Trophoblast cell (in vitro differentiated cells and primary cell): ENCODE data around the gene TCHHL1. TPM values are rescaled to one million over a fixed set of nuclear protein-coding genes. Genes with fewer than 3 reads are reported as not detected.

Source experiments
- DNase-seq, 2 donors: peaks; one replicate each; pipeline ENCODE4 v3.0.0-alpha.2; 2016
- H2AFZ ChIP-seq: 2 replicates; pipeline ENCODE4 v1.6.1; 2013; ENCODE audit warnings: low read length, moderate library complexity, mild to moderate bottlenecking; ENCODE audit not compliant: insufficient read depth, poor library complexity
- H2AK5ac ChIP-seq: 2 replicates; pipeline ENCODE4 v1.6.1; 2013; ENCODE audit warnings: mild to moderate bottlenecking, low read length
- H2BK120ac ChIP-seq: 2 replicates; pipeline ENCODE4 v1.6.1; 2013; ENCODE audit warnings: low read length, mild to moderate bottlenecking, moderate library complexity; ENCODE audit not compliant: insufficient read depth, poor library complexity
- H2BK12ac ChIP-seq: 2 replicates; pipeline ENCODE4 v1.6.1; 2013; ENCODE audit warnings: mild to moderate bottlenecking, low read length, moderate library complexity
- H2BK5ac ChIP-seq: 2 replicates; pipeline ENCODE4 v1.6.1; 2013; ENCODE audit warnings: low read length, low read depth, moderate library complexity, mild to moderate bottlenecking; ENCODE audit not compliant: poor library complexity
- H3K14ac ChIP-seq: 2 replicates; pipeline ENCODE4 v1.6.1; 2013; ENCODE audit warnings: mild to moderate bottlenecking, low read length
- H3K18ac ChIP-seq: 2 replicates; pipeline ENCODE4 v1.6.1; 2013; ENCODE audit warnings: mild to moderate bottlenecking, low read length
- H3K23ac ChIP-seq: 2 replicates; pipeline ENCODE4 v1.6.1; 2013; ENCODE audit warnings: low read length
- H3K27ac ChIP-seq: 2 replicates; pipeline ENCODE4 v1.5.1; 2013; ENCODE audit warnings: low read depth, mild to moderate bottlenecking, inconsistent platforms, low read length, moderate library complexity
- H3K27me3 ChIP-seq: 2 replicates; pipeline ENCODE4 v1.6.1; 2013; ENCODE audit warnings: inconsistent platforms, mild to moderate bottlenecking, low read length, moderate library complexity; ENCODE audit not compliant: insufficient read depth
- H3K36me3 ChIP-seq, 2 experiments: 1 replicate in 1 of 2; 2 replicates in 1 of 2; pipeline ENCODE4 v1.6.1; 2013; ENCODE audit warnings: low read length in 2 of 2, mild to moderate bottlenecking in 2 of 2, moderate library complexity in 1 of 2; ENCODE audit not compliant: insufficient read depth in 2 of 2, control insufficient read depth in 1 of 2
- H3K4ac ChIP-seq: 2 replicates; pipeline ENCODE4 v1.6.1; 2013; ENCODE audit warnings: low read depth, mild to moderate bottlenecking, low read length, moderate library complexity
- H3K4me1 ChIP-seq, 2 experiments: 1 replicate in 1 of 2; 2 replicates in 1 of 2; pipeline ENCODE4 v1.6.1; 2013; ENCODE audit warnings: low read length in 2 of 2, mild to moderate bottlenecking in 2 of 2, moderate library complexity in 1 of 2; ENCODE audit not compliant: insufficient read depth in 2 of 2, control insufficient read depth in 1 of 2
- H3K4me2 ChIP-seq: 2 replicates; pipeline ENCODE4 v1.6.1; 2013; ENCODE audit warnings: inconsistent platforms, mild to moderate bottlenecking, low read length, moderate library complexity
- H3K4me3 ChIP-seq: 2 replicates; pipeline ENCODE4 v1.5.1; 2013; ENCODE audit warnings: mild to moderate bottlenecking, low read depth, low read length, inconsistent platforms
- H3K79me1 ChIP-seq: one replicate; pipeline ENCODE4 v1.6.1; 2013; ENCODE audit warnings: low read length
- H3K79me2 ChIP-seq: 2 replicates; pipeline ENCODE4 v1.6.1; 2013; ENCODE audit warnings: low read length, mild to moderate bottlenecking; ENCODE audit not compliant: control insufficient read depth, insufficient read depth, poor library complexity
- H3K9ac ChIP-seq: 2 replicates; pipeline ENCODE4 v1.6.1; 2013; ENCODE audit warnings: mild to moderate bottlenecking, low read length
- H3K9me3 ChIP-seq: 2 replicates; pipeline ENCODE4 v1.6.1; 2013; ENCODE audit warnings: low read depth, mild to moderate bottlenecking, control low read depth, inconsistent platforms, low read length; ENCODE audit not compliant: insufficient read depth
- H4K12ac ChIP-seq: 2 replicates; pipeline ENCODE4 v1.6.1; 2013; ENCODE audit warnings: low read depth, mild to moderate bottlenecking, low read length, moderate library complexity
- H4K8ac ChIP-seq: 2 replicates; pipeline ENCODE4 v1.6.1; 2013; ENCODE audit warnings: low read depth, mild to moderate bottlenecking, low read length, moderate library complexity
- H4K91ac ChIP-seq: one replicate; pipeline ENCODE4 v1.6.1; 2013; ENCODE audit warnings: low read depth, mild to moderate bottlenecking, low read length, moderate library complexity
- WGBS: extraction: QIAGEN DNeasy Blood & Tissue Kit; methylation state at CpG from one replicate; pipeline ENCODE4 v1.1.7; 2013; ENCODE audit warnings: missing lambda C conversion rate; ENCODE audit not compliant: insufficient read length, insufficient coverage; ENCODE audit errors: extremely low coverage; 5-methylcytosine and 5-hydroxymethylcytosine counted together
- polyA plus RNA-seq: library from polyadenylated mRNA; stranded (reverse); fragments of 200-250 nt; gene quantifications from 2 replicates; pipeline ENCODE4 v1.2.3, GENCODE V29; 2013

The TCHHL1 gene
- polyA plus RNA-seq, result 0.10 and 0.11 TPM in 2 replicates

DNA sequence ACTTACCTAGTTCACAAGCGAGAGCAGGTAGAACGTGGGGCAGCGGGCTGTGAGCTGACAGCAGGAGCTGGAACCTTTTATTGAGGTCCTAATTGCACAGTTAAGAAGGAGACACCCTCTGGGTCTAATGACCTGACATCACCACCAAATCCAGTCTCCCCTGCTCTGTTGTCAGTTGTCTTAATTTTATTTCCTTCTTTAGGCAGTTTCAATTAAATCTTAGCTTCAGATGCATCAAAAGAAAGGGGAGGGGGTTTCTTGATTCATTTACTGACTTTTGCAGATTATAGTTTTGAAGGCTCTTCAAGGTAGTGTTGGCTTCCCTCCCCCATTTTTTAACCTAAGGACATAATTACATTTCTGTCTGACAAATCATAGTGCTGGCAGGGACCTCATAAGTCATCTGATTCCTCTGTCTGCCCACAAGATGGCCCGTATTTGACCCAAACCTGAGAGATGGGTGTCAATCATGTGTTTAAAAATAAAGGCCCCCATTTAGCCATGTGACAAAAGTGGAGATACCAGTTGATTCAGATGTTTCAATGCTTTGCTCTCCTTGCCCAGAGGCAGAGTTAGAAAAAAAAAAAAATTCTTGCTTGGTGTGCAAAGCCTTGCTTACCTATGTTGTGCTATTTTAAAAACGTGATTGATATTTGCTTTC, at the start of gene TCHHL1:
Gene TCHHL1, minus strand, starts transcription at position 51 of the 661 bp plus-strand sequence. CDS start 921 bp downstream, outside the sequence.
- WGBS, result no CpG with 5 or more reads among the region's 5 CpGs
- H4K12ac ChIP-seq, result no peak within 1 kb of the TSS

GRCh38 chr1:152137215-152137614, 48.4 kb upstream of the TCHHL1 start:
- no peak overlapping the region for H3K27ac ChIP-seq
- H3K4me3 ChIP-seq, result no peak overlapping the region
- no peak overlapping the region for H3K18ac ChIP-seq
- no peak overlapping the region for H2BK5ac ChIP-seq
- H3K14ac ChIP-seq, result no peak overlapping the region
- no peak overlapping the region for H4K8ac ChIP-seq
- H3K23ac ChIP-seq, result no peak overlapping the region
- no peak overlapping the region for H4K12ac ChIP-seq
- no peak overlapping the region for H3K4me2 ChIP-seq
- H3K36me3 ChIP-seq, result no peaks in the 10 kb centered on the region
- H4K91ac ChIP-seq, result no peak overlapping the region
- no peak overlapping the region for H2AK5ac ChIP-seq
- no peaks in the 10 kb centered on the region for H3K4me1 ChIP-seq
- no peaks in the 10 kb centered on the region for H3K79me2 ChIP-seq
- no peak overlapping the region for H3K4ac ChIP-seq
- no peaks in the 10 kb centered on the region for H3K27me3 ChIP-seq
- no peak overlapping the region for H2AFZ ChIP-seq
- no peak overlapping the region for H3K9ac ChIP-seq
- H3K9me3 ChIP-seq, result peaks cover 3% of the 10 kb centered on the region
- H2BK12ac ChIP-seq, result no peak overlapping the region
- no peaks in the 10 kb centered on the region for H3K79me1 ChIP-seq
- H2BK120ac ChIP-seq, result no peak overlapping the region
- no peak for DNase-seq

More for the DNA sequence above, at the start of gene TCHHL1:
- Histone ChIP-seq H3K79me2 (no peaks in the 10 kb centered on the region), H3K36me3 (no peaks in the 10 kb centered on the region), H3K4me2 (no peak within 1 kb of the TSS), H3K9me3 (peaks cover 3% of the 10 kb centered on the region), H2BK5ac (no peak within 1 kb of the TSS), H3K27me3 (no peaks in the 10 kb centered on the region), H3K27ac (no peak within 1 kb of the TSS), H3K18ac (no peak within 1 kb of the TSS), H3K79me1 (no peaks in the 10 kb centered on the region), H2BK12ac (no peak within 1 kb of the TSS), H4K91ac (no peak within 1 kb of the TSS), H3K23ac (no peak within 1 kb of the TSS), H2BK120ac (no peak within 1 kb of the TSS), H2AK5ac (no peak within 1 kb of the TSS), H3K9ac (no peak within 1 kb of the TSS), H2AFZ (no peak within 1 kb of the TSS), H3K4me1 (no peaks in the 10 kb centered on the region), H3K14ac (no peak within 1 kb of the TSS), H3K4ac (no peak within 1 kb of the TSS), H3K4me3 (no peak within 1 kb of the TSS), H4K8ac (no peak within 1 kb of the TSS)
- peak; percentile 77 to 95 for DNase-seq

DNA sequence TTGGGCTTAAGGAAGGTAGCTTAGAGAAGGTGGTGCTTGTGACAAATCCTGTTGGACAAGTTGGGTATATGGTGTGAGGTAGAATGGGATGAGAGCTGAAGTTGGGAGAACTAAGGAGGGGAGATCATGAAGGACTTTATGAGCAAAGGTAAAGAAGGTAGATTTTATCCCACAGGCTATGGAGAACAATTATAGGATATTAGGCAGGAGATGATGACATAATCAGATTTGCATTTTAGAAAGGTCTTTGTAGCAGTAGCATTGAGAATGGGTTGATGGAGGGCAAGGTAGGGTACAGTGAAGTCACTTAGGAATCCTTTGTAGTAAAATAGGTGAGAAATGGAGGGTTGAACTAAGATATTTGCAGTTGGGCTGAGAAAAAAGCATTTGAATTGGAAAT, 41.3 kb upstream of the TCHHL1 start:
- Histone ChIP-seq H3K4me1 (no peaks in the 10 kb centered on the region), H3K79me2 (no peaks in the 10 kb centered on the region), H4K91ac (no peak overlapping the region), H2BK120ac (no peak overlapping the region), H3K79me1 (no peaks in the 10 kb centered on the region), H4K12ac (no peak overlapping the region), H3K14ac (no peak overlapping the region), H3K27ac (no peak overlapping the region), H3K4me2 (no peak overlapping the region), H2AFZ (no peak overlapping the region), H3K36me3 (no peaks in the 10 kb centered on the region), H3K4me3 (no peak overlapping the region), H3K23ac (no peak overlapping the region), H3K18ac (no peak overlapping the region), H3K27me3 (no peaks in the 10 kb centered on the region), H2BK5ac (no peak overlapping the region), H3K4ac (no peak overlapping the region), H4K8ac (no peak overlapping the region), H2BK12ac (no peak overlapping the region), H3K9ac (no peak overlapping the region), H2AK5ac (no peak overlapping the region), H3K9me3 (peaks cover 6% of the 10 kb centered on the region)
- no peak for DNase-seq

DNA sequence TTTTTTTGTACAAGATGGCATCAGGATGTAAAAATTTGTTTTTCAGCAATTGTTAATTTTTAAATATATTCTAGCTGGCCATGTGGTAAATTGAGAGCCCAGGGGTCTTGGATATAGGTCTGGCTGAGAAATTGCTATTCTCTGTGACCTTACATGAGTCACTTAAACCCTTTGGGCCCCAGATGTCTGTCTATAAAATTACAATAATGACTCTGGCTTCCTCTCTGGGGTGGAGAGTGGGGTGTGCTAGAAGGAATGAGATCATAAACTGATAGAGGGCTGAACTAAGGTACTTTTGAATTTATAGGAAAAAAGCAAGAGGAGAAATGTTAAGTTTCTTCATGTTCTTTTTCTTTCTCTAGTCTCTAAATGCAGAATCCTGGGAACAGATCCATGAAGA, 38.8 kb upstream of the TCHHL1 start:
- Histone ChIP-seq H3K4me1 (no peaks in the 10 kb centered on the region), H3K9ac (no peak overlapping the region), H3K27ac (no peak overlapping the region), H2BK5ac (no peak overlapping the region), H3K18ac (no peak overlapping the region), H2BK120ac (no peak overlapping the region), H2AK5ac (no peak overlapping the region), H4K12ac (no peak overlapping the region), H3K79me2 (no peaks in the 10 kb centered on the region), H4K8ac (no peak overlapping the region), H2BK12ac (no peak overlapping the region), H4K91ac (no peak overlapping the region), H3K9me3 (peaks cover 12% of the 10 kb centered on the region), H3K27me3 (no peaks in the 10 kb centered on the region), H2AFZ (no peak overlapping the region), H3K14ac (no peak overlapping the region), H3K79me1 (no peaks in the 10 kb centered on the region), H3K23ac (no peak overlapping the region), H3K4ac (no peak overlapping the region), H3K4me2 (no peak overlapping the region), H3K4me3 (no peak overlapping the region), H3K36me3 (no peaks in the 10 kb centered on the region)
- no peak for DNase-seq
